GM18502 (cell line): Measurements from ENCODE around the gene CCNY.

Experiments used
- ATAC-seq: cut with Tn5 transposase; IDR thresholded peaks from one replicate; pipeline ENCODE4 v1.9.1; 2021; ENCODE audit warnings: mild to moderate bottlenecking; ENCODE audit not compliant: unreplicated experiment, poor library complexity

The CCNY gene

GRCh38 chr10:35379226-35380137 is 43.2 kb downstream of the CCNY start:
- peak; percentile 82 for ATAC-seq

- ATAC-seq: no peak
Observed at GRCh38 chr10:35382096-35382495, 45.8 kb downstream of the CCNY start.

- no peak for ATAC-seq
Observed at GRCh38 chr10:35384265-35384868, 48.1 kb downstream of the CCNY start.

GRCh38 chr10:35386594-35387174 is 50.4 kb downstream of the CCNY start:
- ATAC-seq: no peak

GRCh38 chr10:35387768-35388167 is 51.5 kb downstream of the CCNY start:
- peak; percentile 90 for ATAC-seq

- ATAC-seq: peak; percentile 70
Observed at GRCh38 chr10:35388197-35388596, 51.9 kb downstream of the CCNY start.

- no peak for ATAC-seq
Observed at GRCh38 chr10:35388682-35389081, 52.4 kb downstream of the CCNY start.

- ATAC-seq: no peak
Observed at GRCh38 chr10:35390161-35390840, 54.0 kb downstream of the CCNY start.

- no peak for ATAC-seq
Observed at GRCh38 chr10:35390843-35391152, 54.5 kb downstream of the CCNY start.

GRCh38 chr10:35391153-35391953 is 55.0 kb downstream of the CCNY start:
- ATAC-seq: no peak

GRCh38 chr10:35391954-35392262 is 55.6 kb downstream of the CCNY start:
- no peak for ATAC-seq

- ATAC-seq: no peak
Observed at GRCh38 chr10:35392482-35393228, 56.3 kb downstream of the CCNY start.

- ATAC-seq: no peak
Observed at GRCh38 chr10:35394411-35394851, 58.1 kb downstream of the CCNY start.

GRCh38 chr10:35394934-35395333 is 58.6 kb downstream of the CCNY start:
- no peak for ATAC-seq

- no peak for ATAC-seq
Observed at GRCh38 chr10:35396560-35397434, 60.5 kb downstream of the CCNY start.

- ATAC-seq: no peak
Observed at GRCh38 chr10:35397953-35398352, 61.6 kb downstream of the CCNY start.

GRCh38 chr10:35398355-35398754 is 62.0 kb downstream of the CCNY start:
- no peak for ATAC-seq

GRCh38 chr10:35398908-35399307 is 62.6 kb downstream of the CCNY start:
- no peak for ATAC-seq
